SK-N-SH (cell line): Measurements from ENCODE around the gene TRNT1. TPM values are rescaled to one million over a fixed set of nuclear protein-coding genes. Genes with fewer than 3 reads are reported as not detected.

Experiments used
- CTCF ChIA-PET: fragments of 300-600, 350-600 bp; formaldehyde crosslinking; extraction: SDS; loops from one replicate; lab custom pipeline; 2021; lab: Yijun Ruan, JAX
- POLR2A ChIA-PET: fragments of 350-600 bp; sonication (Branson Sonifier 250); formaldehyde crosslinking; extraction: SDS; loops from one replicate; lab custom pipeline; 2020; ENCODE audit warnings: antibody characterized with exemption, inconsistent platforms; lab: Yijun Ruan, JAX
- DNase-seq: peaks from one replicate; pipeline ENCODE4 v3.0.0; 2012
- H2AFZ ChIP-seq: fragments of 200-600 bp; sonication (generic); 2 replicates; pipeline ENCODE4 v1.8.1; 2016; ENCODE audit warnings: antibody characterized with exemption, mild to moderate bottlenecking, low read depth
- H3F3A ChIP-seq: fragments of 200-600 bp; sonication (generic); replicated peaks from 2 replicates; pipeline ENCODE3; 2016; ENCODE audit warnings: antibody characterized with exemption, mild to moderate bottlenecking; ENCODE audit not compliant: insufficient read depth
- H3K27ac ChIP-seq, 2 experiments: fragments of 200-500 bp in 1 of 2; fragments of 200-600 bp in 1 of 2; sonication (Bioruptor generic) in 1 of 2; sonication (generic), shearing (Covaris generic) in 1 of 2; 2 replicates each; pipeline versions ENCODE4 v1.5.1 to v1.6.1; 2014 to 2016; ENCODE audit warnings: low read depth in 2 of 2, inconsistent platforms in 1 of 2, low read length in 1 of 2, mild to moderate bottlenecking in 1 of 2, mixed read lengths in 1 of 2
- H3K27me3 ChIP-seq: fragments of 200-600 bp; sonication (generic), shearing (Covaris generic); 2 replicates; pipeline ENCODE4 v1.6.1; 2016; ENCODE audit warnings: mixed run types; ENCODE audit not compliant: insufficient read depth
- H3K36me3 ChIP-seq, 2 experiments: fragments of 200-500 bp in 1 of 2; fragments of 200-600 bp in 1 of 2; sonication (Bioruptor generic) in 1 of 2; sonication (generic) in 1 of 2; replicated peaks in 1 of 2; 2 replicates each; pipeline versions ENCODE3 to v1.5.1; 2014 to 2016; ENCODE audit warnings: low read length in 1 of 2, mild to moderate bottlenecking in 1 of 2; ENCODE audit not compliant: insufficient read depth in 2 of 2, control insufficient read depth in 1 of 2
- H3K4me1 ChIP-seq, 2 experiments: fragments of 200-500 bp in 1 of 2; fragments of 200-600 bp in 1 of 2; sonication (Bioruptor generic) in 1 of 2; sonication (generic), shearing (Covaris generic) in 1 of 2; 2 replicates each; pipeline versions ENCODE4 v1.5.1 to v1.6.1; 2014 to 2016; ENCODE audit warnings: low read depth in 1 of 2, low read length in 1 of 2, mixed run types in 1 of 2; ENCODE audit not compliant: insufficient read depth in 2 of 2, control insufficient read depth in 1 of 2
- H3K4me2 ChIP-seq: fragments of 200-600 bp; sonication (generic), shearing (Covaris generic); 2 replicates; pipeline ENCODE4 v1.6.1; 2017; ENCODE audit warnings: mixed run types
- H3K4me3 ChIP-seq, 2 experiments: fragments of 200-500 bp in 1 of 2; fragments of 200-600 bp in 1 of 2; sonication (Bioruptor generic) in 1 of 2; sonication (generic), shearing (Covaris generic) in 1 of 2; 2 replicates each; pipeline versions ENCODE4 v1.5.1 to v1.8.1; 2014 to 2016; ENCODE audit warnings: low read depth in 2 of 2, inconsistent platforms in 1 of 2, low read length in 1 of 2, mild to moderate bottlenecking in 1 of 2, mixed read lengths in 1 of 2, moderate library complexity in 1 of 2
- H3K79me2 ChIP-seq: fragments of 200-600 bp; sonication (generic); 2 replicates; pipeline ENCODE4 v1.8.1; 2017; ENCODE audit warnings: mild to moderate bottlenecking; ENCODE audit not compliant: insufficient read depth
- H3K9ac ChIP-seq: fragments of 200-600 bp; sonication (generic); 2 replicates; pipeline ENCODE4 v1.6.1; 2017; ENCODE audit warnings: mixed run types
- H3K9me2 ChIP-seq: fragments of 200-600 bp; sonication (generic); 2 replicates; pipeline ENCODE4 v1.6.1; 2017; ENCODE audit warnings: mixed run types
- H3K9me3 ChIP-seq: fragments of 200-600 bp; sonication (generic); 2 replicates; pipeline ENCODE4 v1.6.1; 2017; ENCODE audit warnings: mixed run types, mild to moderate bottlenecking, moderate library complexity
- H4K20me1 ChIP-seq: fragments of 200-600 bp; sonication (generic); 2 replicates; pipeline ENCODE4 v1.6.1; 2017; ENCODE audit warnings: mild to moderate bottlenecking, mixed run types; ENCODE audit not compliant: insufficient read depth
- EP300 ChIP-seq, 2 experiments: IDR thresholded peaks; 2 replicates each; pipeline versions ENCODE4 v1.4.0 to v1.6.1; 2012; ENCODE audit warnings: borderline replicate concordance in 1 of 2, low read depth in 1 of 2, low read length in 1 of 2
- EZH2phosphoT487 ChIP-seq: fragments of 200-600 bp; sonication (generic); IDR thresholded peaks from 2 replicates; pipeline ENCODE4 v1.6.1; 2017; ENCODE audit warnings: low read depth, mixed run types, mild to moderate bottlenecking, antibody characterized with exemption, moderate library complexity, borderline replicate concordance
- FOSL2 ChIP-seq: IDR thresholded peaks from 2 replicates; pipeline ENCODE4 v1.4.0; 2012; ENCODE audit warnings: low read depth, mild to moderate bottlenecking, moderate library complexity, borderline replicate concordance
- GABPA ChIP-seq: IDR thresholded peaks from 2 replicates; pipeline ENCODE4 v1.4.0; 2012; ENCODE audit warnings: low read depth, mild to moderate bottlenecking
- MAX ChIP-seq: IDR thresholded peaks from 2 replicates; pipeline ENCODE4 v1.4.0; 2012; ENCODE audit warnings: low read depth
- MXI1 ChIP-seq: IDR thresholded peaks from 2 replicates; pipeline ENCODE4 v1.6.1; 2012; ENCODE audit warnings: mild to moderate bottlenecking, low read depth, low read length, improper control_type of control experiment
- NFIC ChIP-seq: IDR thresholded peaks from 2 replicates; pipeline ENCODE4 v1.4.0; 2012; ENCODE audit warnings: borderline replicate concordance
- NRF1 ChIP-seq: IDR thresholded peaks from 2 replicates; pipeline ENCODE4 v1.6.1; 2012; ENCODE audit warnings: low read depth, mild to moderate bottlenecking, low read length
- REST ChIP-seq: IDR thresholded peaks from 2 replicates; pipeline ENCODE4 v1.6.1; 2012; ENCODE audit warnings: mild to moderate bottlenecking, low read depth, low read length, moderate library complexity
- RXRA ChIP-seq: IDR thresholded peaks from 2 replicates; pipeline ENCODE4 v1.4.0; 2012; ENCODE audit warnings: low read depth, mild to moderate bottlenecking, borderline replicate concordance
- SMC3 ChIP-seq: IDR thresholded peaks from 2 replicates; pipeline ENCODE4 v1.6.1; 2012; ENCODE audit warnings: low read depth, low read length, improper control_type of control experiment
- TEAD4 ChIP-seq: IDR thresholded peaks from 2 replicates; pipeline ENCODE4 v1.4.0; 2012; ENCODE audit warnings: mild to moderate bottlenecking, borderline replicate concordance; ENCODE audit not compliant: insufficient read depth
- WGBS: methylation state at CpG from one replicate; pipeline ENCODE4 v1.1.6; 2017; ENCODE audit warnings: low lambda C conversion rate; 5-methylcytosine and 5-hydroxymethylcytosine counted together
- polyA plus RNA-seq, 3 experiments: library from polyadenylated mRNA; depleted of rRNA; stranded (reverse); fragments of >200 nt; gene quantifications; 2 replicates each; pipeline ENCODE4 v1.2.3, GENCODE V29; 2012

The TRNT1 gene
- polyA plus RNA-seq, 1 of the 3 experiments (the other 2 are of a cell fraction): 7.4 TPM

- TF ChIP-seq MAX (no peak), NRF1 (no peak), REST (no peak), EZH2phosphoT487 (no peak)
Measured at GRCh38 chr3:3082234-3082924, 44.4 kb upstream of the TRNT1 start (continued).

GRCh38 chr3:3084890-3085289, 41.9 kb upstream of the TRNT1 start:
- Histone ChIP-seq H4K20me1 (no peaks in the 10 kb centered on the region), H3K36me3 (no peaks in the 10 kb centered on the region), H3K27me3 (no peaks in the 10 kb centered on the region), H3K9me2 (no peaks in the 10 kb centered on the region), H3F3A (no peaks in the 10 kb centered on the region), H3K9me3 (no peaks in the 10 kb centered on the region), H3K4me2 (no peak overlapping the region), H2AFZ (no peak overlapping the region), H3K79me2 (no peaks in the 10 kb centered on the region), H3K4me3 (no peak overlapping the region), H3K4me1 (peaks cover 0 to 3% of the 10 kb centered on the region in 2 experiments; a peak in 1 of 4 replicates), H3K27ac (no peak overlapping the region), H3K9ac (no peak overlapping the region)
- no peak for DNase-seq
- CTCF ChIA-PET: interaction anchor here (1.1 kb wide), 1 partner anchor 12 kb away, joined by 3 read pairs; no protein-coding TSS in a partner anchor
- 28% methylated on average over 2 of the region's 3 CpGs for WGBS
- TF ChIP-seq NFIC (no peak), EP300 (IDR thresholded peaks at IDR 0.05; ENCODE audit: borderline replicate concordance in 1 of 2, low read depth in 1 of 2, low read length in 1 of 2) (no peak), MXI1 (no peak), GABPA (no peak), NRF1 (no peak), TEAD4 (no peak), SMC3 (no peak), RXRA (no peak), FOSL2 (no peak)
- POLR2A ChIA-PET: no interaction called here
